ENCODE results near the gene CLOCK.

The CLOCK gene

DNA sequence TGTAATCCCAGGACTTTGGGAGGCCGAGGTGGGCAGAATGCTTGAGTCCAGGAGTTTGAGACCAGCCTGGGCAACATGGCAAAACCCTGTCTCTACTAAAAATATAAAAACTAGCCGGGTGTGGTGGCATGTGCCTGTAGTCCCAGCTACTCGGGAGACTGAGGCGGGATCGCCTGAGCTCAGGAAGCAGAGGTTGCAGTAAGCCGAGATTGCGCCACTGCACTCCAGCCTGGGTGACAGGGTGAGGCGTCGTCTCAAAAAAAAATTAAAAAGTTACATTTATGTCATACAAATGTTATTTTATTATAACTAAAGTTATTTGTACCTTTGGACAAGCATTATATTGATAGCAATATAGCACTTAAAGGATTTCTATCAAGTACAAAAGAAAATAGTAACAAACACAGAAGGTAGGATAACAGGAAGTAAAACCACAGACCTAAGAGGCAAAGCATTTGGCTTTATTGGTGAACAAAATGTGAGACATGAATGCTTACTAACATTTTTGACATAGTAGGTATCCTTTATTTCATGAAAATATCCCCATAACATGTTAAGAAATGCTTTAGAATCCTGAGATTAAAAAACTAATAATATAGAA, 99.5 kb downstream of the CLOCK start:
- Mint-ChIP-seq H3K36me3 (ENCODE audit: low read depth) (peaks cover 60% of the 10 kb centered on the region), H3K27me3 (ENCODE audit: low read depth) (no peaks in the 10 kb centered on the region), H3K4me1 (peaks cover 21% of the 10 kb centered on the region), H3K9me3 (no peaks in the 10 kb centered on the region), H3K4me3 (no peak overlapping the region), H3K27ac (peak overlapping the region in 1 of 3 experiments; percentile 74)
- TF ChIP-seq, protein P1, sequence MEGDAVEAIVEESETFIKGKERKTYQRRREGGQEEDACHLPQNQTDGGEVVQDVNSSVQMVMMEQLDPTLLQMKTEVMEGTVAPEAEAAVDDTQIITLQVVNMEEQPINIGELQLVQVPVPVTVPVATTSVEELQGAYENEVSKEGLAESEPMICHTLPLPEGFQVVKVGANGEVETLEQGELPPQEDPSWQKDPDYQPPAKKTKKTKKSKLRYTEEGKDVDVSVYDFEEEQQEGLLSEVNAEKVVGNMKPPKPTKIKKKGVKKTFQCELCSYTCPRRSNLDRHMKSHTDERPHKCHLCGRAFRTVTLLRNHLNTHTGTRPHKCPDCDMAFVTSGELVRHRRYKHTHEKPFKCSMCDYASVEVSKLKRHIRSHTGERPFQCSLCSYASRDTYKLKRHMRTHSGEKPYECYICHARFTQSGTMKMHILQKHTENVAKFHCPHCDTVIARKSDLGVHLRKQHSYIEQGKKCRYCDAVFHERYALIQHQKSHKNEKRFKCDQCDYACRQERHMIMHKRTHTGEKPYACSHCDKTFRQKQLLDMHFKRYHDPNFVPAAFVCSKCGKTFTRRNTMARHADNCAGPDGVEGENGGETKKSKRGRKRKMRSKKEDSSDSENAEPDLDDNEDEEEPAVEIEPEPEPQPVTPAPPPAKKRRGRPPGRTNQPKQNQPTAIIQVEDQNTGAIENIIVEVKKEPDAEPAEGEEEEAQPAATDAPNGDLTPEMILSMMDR (IDR thresholded peaks at IDR 0.05; ENCODE audit: unreplicated experiment in 3 of 3), result no peak

GRCh38 chr4:55446578-55446922, 100.2 kb downstream of the CLOCK start:
- Mint-ChIP-seq H3K4me1 (peaks cover 21% of the 10 kb centered on the region), H3K27me3 (ENCODE audit: low read depth) (no peaks in the 10 kb centered on the region), H3K27ac (no peak overlapping the region), H3K4me3 (no peak overlapping the region), H3K9me3 (no peaks in the 10 kb centered on the region), H3K36me3 (ENCODE audit: low read depth) (peaks cover 60% of the 10 kb centered on the region)
- TF ChIP-seq, protein P1 (IDR thresholded peaks at IDR 0.05; ENCODE audit: unreplicated experiment in 3 of 3), result no peak

- Mint-ChIP-seq H3K27ac (no peak overlapping the region), H3K36me3 (ENCODE audit: low read depth) (peaks cover 60% of the 10 kb centered on the region), H3K4me1 (peaks cover 21% of the 10 kb centered on the region), H3K9me3 (no peaks in the 10 kb centered on the region), H3K4me3 (no peak overlapping the region), H3K27me3 (ENCODE audit: low read depth) (no peaks in the 10 kb centered on the region)
- TF ChIP-seq, protein P1 (IDR thresholded peaks at IDR 0.05; ENCODE audit: unreplicated experiment in 3 of 3), result no peak
Observed at GRCh38 chr4:55445921-55446577, 100.7 kb downstream of the CLOCK start.

GRCh38 chr4:55444827-55445226, 101.9 kb downstream of the CLOCK start:
- no peak overlapping the region for H3K27ac Mint-ChIP-seq
- H3K27me3 Mint-ChIP-seq (ENCODE audit: low read depth), result no peaks in the 10 kb centered on the region
- peaks cover 57% of the 10 kb centered on the region for H3K36me3 Mint-ChIP-seq (ENCODE audit: low read depth)
- TF ChIP-seq, protein P1 (IDR thresholded peaks at IDR 0.05; ENCODE audit: unreplicated experiment in 3 of 3), result peak in 1 of 3 experiments; percentile 12
- H3K9me3 Mint-ChIP-seq, result no peaks in the 10 kb centered on the region
- H3K4me3 Mint-ChIP-seq, result no peak overlapping the region
- peaks cover 16% of the 10 kb centered on the region for H3K4me1 Mint-ChIP-seq

DNA sequence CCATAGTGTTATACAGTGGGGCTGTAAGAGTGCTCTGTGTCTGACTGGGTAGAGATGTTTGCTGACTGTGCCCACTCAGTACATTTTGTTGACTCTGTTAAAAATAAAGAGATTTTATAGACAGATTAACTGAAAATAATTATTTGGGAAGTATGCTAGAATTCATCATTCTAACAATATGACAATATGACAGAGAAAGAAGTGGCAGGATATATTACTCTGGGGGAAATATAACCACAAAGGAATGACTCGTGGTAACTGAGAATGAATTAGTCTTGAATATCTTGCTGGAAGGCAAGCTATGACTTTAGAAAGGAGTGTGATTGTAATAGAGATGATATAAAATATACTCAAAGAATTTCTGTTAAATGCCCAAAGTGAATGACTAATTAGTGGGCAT, 104.2 kb downstream of the CLOCK start:
- TF ChIP-seq, protein P1 (IDR thresholded peaks at IDR 0.05; ENCODE audit: unreplicated experiment in 3 of 3), result no peak
- Mint-ChIP-seq H3K36me3 (ENCODE audit: low read depth) (peaks cover 59% of the 10 kb centered on the region), H3K9me3 (no peaks in the 10 kb centered on the region), H3K27ac (no peak overlapping the region), H3K4me3 (no peak overlapping the region), H3K4me1 (peaks cover under 1% of the 10 kb centered on the region), H3K27me3 (ENCODE audit: low read depth) (no peaks in the 10 kb centered on the region)

GRCh38 chr4:55440786-55441185, 105.9 kb downstream of the CLOCK start:
- TF ChIP-seq, protein P1 (IDR thresholded peaks at IDR 0.05; ENCODE audit: unreplicated experiment in 3 of 3), result no peak
- H3K4me3 Mint-ChIP-seq, result no peak overlapping the region
- no peaks in the 10 kb centered on the region for H3K9me3 Mint-ChIP-seq
- no peaks in the 10 kb centered on the region for H3K27me3 Mint-ChIP-seq (ENCODE audit: low read depth)
- H3K36me3 Mint-ChIP-seq (ENCODE audit: low read depth), result peaks cover 65% of the 10 kb centered on the region
- H3K27ac Mint-ChIP-seq, result no peak overlapping the region
- H3K4me1 Mint-ChIP-seq, result no peaks in the 10 kb centered on the region

All from nephron (organoid).